ENCODE data around the gene NLRP1.

DNA sequence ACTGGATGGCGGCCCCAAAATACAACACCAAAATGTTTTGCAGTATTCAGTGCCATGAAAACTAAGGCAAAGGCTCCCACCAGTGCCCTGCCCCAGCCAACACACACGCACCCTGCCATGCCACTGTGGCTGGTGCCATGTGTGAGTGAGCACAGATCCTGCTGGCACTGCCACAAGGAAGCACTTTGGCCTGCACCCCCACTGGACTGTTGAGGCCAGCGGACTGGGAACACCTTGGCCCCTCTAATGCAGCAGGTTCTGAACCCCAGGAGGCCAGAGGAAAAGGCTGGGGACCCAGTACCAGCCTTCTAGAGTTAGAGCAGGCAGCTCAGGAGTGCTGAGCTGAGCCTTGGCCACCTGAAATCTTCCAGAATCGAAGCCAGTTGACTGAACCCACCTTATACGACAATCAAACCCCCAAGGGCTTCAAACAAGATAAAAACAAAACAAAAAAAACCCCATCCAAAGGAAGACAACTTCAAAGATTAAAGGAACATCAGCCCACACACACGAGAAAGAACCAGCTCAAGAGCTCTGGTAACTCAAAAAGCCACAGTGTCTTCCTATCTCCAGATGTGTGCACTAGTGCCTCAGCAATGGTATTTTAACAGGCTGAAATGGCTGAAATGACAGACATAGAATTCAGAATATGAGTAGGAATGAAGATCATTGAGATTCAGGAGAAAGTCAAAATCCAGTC, 21.5 kb downstream of the NLRP1 start:
- TF ChIP-seq, protein P1, sequence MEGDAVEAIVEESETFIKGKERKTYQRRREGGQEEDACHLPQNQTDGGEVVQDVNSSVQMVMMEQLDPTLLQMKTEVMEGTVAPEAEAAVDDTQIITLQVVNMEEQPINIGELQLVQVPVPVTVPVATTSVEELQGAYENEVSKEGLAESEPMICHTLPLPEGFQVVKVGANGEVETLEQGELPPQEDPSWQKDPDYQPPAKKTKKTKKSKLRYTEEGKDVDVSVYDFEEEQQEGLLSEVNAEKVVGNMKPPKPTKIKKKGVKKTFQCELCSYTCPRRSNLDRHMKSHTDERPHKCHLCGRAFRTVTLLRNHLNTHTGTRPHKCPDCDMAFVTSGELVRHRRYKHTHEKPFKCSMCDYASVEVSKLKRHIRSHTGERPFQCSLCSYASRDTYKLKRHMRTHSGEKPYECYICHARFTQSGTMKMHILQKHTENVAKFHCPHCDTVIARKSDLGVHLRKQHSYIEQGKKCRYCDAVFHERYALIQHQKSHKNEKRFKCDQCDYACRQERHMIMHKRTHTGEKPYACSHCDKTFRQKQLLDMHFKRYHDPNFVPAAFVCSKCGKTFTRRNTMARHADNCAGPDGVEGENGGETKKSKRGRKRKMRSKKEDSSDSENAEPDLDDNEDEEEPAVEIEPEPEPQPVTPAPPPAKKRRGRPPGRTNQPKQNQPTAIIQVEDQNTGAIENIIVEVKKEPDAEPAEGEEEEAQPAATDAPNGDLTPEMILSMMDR (IDR thresholded peaks at IDR 0.05): no peak
- TF ChIP-seq POLR2A (IDR thresholded peaks at IDR 0.05) (no peak), POLR2AphosphoS5 (IDR thresholded peaks at IDR 0.05) (no peak), EP300 (IDR thresholded peaks at IDR 0.05; ENCODE audit: low read depth) (no peak)
